Endodermal cell (in vitro differentiated cells): ENCODE results near the gene NCAPG. TPM values are rescaled to one million over a fixed set of nuclear protein-coding genes. Genes with fewer than 3 reads are reported as not detected.

Experiments
- DNase-seq: peaks from one replicate; pipeline ENCODE4 v3.0.0-alpha.2; 2017
- H3K27ac ChIP-seq: 2 replicates; pipeline ENCODE4 v1.5.1; 2013; ENCODE audit warnings: mild to moderate bottlenecking, low read depth, low read length, moderate library complexity
- H3K27me3 ChIP-seq: 2 replicates; pipeline ENCODE4 v1.6.1; 2013; ENCODE audit warnings: mild to moderate bottlenecking, low read length, moderate library complexity; ENCODE audit not compliant: insufficient read depth, control insufficient read depth, poor library complexity, severe bottlenecking
- H3K36me3 ChIP-seq: 2 replicates; pipeline ENCODE4 v1.7.0; 2013; ENCODE audit warnings: mild to moderate bottlenecking, low read length, moderate library complexity; ENCODE audit not compliant: control insufficient read depth, insufficient read depth
- H3K4me1 ChIP-seq: one replicate; pipeline ENCODE4 v1.7.0; 2013; ENCODE audit warnings: low read length; ENCODE audit not compliant: control insufficient read depth, insufficient read depth
- H3K4me3 ChIP-seq: 2 replicates; pipeline ENCODE4 v1.5.1; 2013; ENCODE audit warnings: mild to moderate bottlenecking, low read length, moderate library complexity
- H3K9ac ChIP-seq: 2 replicates; pipeline ENCODE4 v1.6.1; 2013; ENCODE audit warnings: mild to moderate bottlenecking, low read length, moderate library complexity; ENCODE audit not compliant: poor library complexity, severe bottlenecking; ENCODE audit errors: extremely low read depth
- H3K9me3 ChIP-seq: 2 replicates; pipeline ENCODE4 v1.6.1; 2013; ENCODE audit warnings: mild to moderate bottlenecking, low read length, moderate library complexity; ENCODE audit not compliant: control insufficient read depth
- H3K27ac Mint-ChIP-seq: 2 replicates; pipeline ENCODE4 v1.8.0; 2020; ENCODE audit warnings: mixed read lengths
- H3K27me3 Mint-ChIP-seq: 2 replicates; pipeline ENCODE4 v1.8.0; 2021; ENCODE audit warnings: mild to moderate bottlenecking, mixed read lengths; ENCODE audit not compliant: insufficient read depth
- H3K36me3 Mint-ChIP-seq: 2 replicates; pipeline ENCODE4 v1.8.0; 2020; ENCODE audit warnings: low read depth, mixed read lengths
- H3K4me1 Mint-ChIP-seq: 2 replicates; pipeline ENCODE4 v1.8.0; 2020; ENCODE audit warnings: mixed read lengths
- H3K4me3 Mint-ChIP-seq: 2 replicates; pipeline ENCODE4 v1.8.0; 2020; ENCODE audit warnings: mild to moderate bottlenecking, moderate library complexity, mixed read lengths
- H3K9me3 Mint-ChIP-seq: 2 replicates; pipeline ENCODE4 v1.8.0; 2020; ENCODE audit warnings: mild to moderate bottlenecking, mixed read lengths
- CTCF ChIP-seq: fragments of 200-600 bp; sonication (generic); conservative IDR thresholded peaks from 2 replicates; pipeline ENCODE4 v1.5.0; 2021; ENCODE audit warnings: antibody characterized with exemption, mild to moderate bottlenecking
- WGBS, 2 experiments: methylation state at CpG; one replicate each; pipeline versions ENCODE4 v1.1.5 to v1.1.7; 2013; ENCODE audit warnings: missing lambda C conversion rate in 2 of 2, mixed read lengths in 1 of 2; ENCODE audit not compliant: insufficient coverage in 1 of 2, insufficient read length in 1 of 2; 5-methylcytosine and 5-hydroxymethylcytosine counted together
- total RNA-seq, 2 donors: library from RNA; stranded (reverse); fragmentation: NEBNext Ultra II Directional in 1 of 2; extraction: Animal tissue kit (Norgen Biotek cat#: 25700) in 1 of 2; gene quantifications; 2 replicates in 1 of 2; 3 replicates in 1 of 2; pipeline ENCODE4 v1.2.1, GENCODE V29; 2021

Gene NCAPG
- total RNA-seq, 2 donors from 2014 or later, result 37.5 to 47.4 TPM

GRCh38 chr4:17867276-17867675 is 56.5 kb downstream of the NCAPG start:
- H3K36me3 ChIP-seq, result no peaks in the 10 kb centered on the region
- H3K27me3 ChIP-seq, result no peaks in the 10 kb centered on the region
- peaks cover 23% of the 10 kb centered on the region for H3K9me3 Mint-ChIP-seq
- no peak overlapping the region for H3K27ac Mint-ChIP-seq
- no peak overlapping the region for H3K4me3 ChIP-seq
- no peak overlapping the region for H3K9ac ChIP-seq
- H3K27ac ChIP-seq, result no peak overlapping the region
- no peaks in the 10 kb centered on the region for H3K27me3 Mint-ChIP-seq
- H3K9me3 ChIP-seq, result peaks cover 18% of the 10 kb centered on the region
- no peaks in the 10 kb centered on the region for H3K4me1 ChIP-seq
- peaks cover 5% of the 10 kb centered on the region for H3K4me1 Mint-ChIP-seq
- peaks cover 13% of the 10 kb centered on the region for H3K36me3 Mint-ChIP-seq
- no peak overlapping the region for H3K4me3 Mint-ChIP-seq
- no peak for TF ChIP-seq CTCF
- WGBS, 2 experiments, result 95 to 100% methylated on average over 1 to 3 of the region's 3 CpGs
- no peak for DNase-seq

- no peaks in the 10 kb centered on the region for H3K9me3 ChIP-seq
- H3K27ac ChIP-seq, result no peak overlapping the region
- no peaks in the 10 kb centered on the region for H3K36me3 ChIP-seq
- peaks cover 5% of the 10 kb centered on the region for H3K4me1 Mint-ChIP-seq
- no peaks in the 10 kb centered on the region for H3K27me3 Mint-ChIP-seq
- no peaks in the 10 kb centered on the region for H3K27me3 ChIP-seq
- no peak overlapping the region for H3K4me3 ChIP-seq
- no peak overlapping the region for H3K9ac ChIP-seq
- H3K36me3 Mint-ChIP-seq, result no peaks in the 10 kb centered on the region
- no peak for TF ChIP-seq CTCF
- H3K4me3 Mint-ChIP-seq, result no peak overlapping the region
- H3K9me3 Mint-ChIP-seq, result peaks cover 2% of the 10 kb centered on the region
- DNase-seq, result no peak
- no peak overlapping the region for H3K27ac Mint-ChIP-seq
- 91% methylated on average over 2 of the region's 2 CpGs for WGBS, 2 experiments
- no peaks in the 10 kb centered on the region for H3K4me1 ChIP-seq
Measured at GRCh38 chr4:17869327-17869726, 58.5 kb downstream of the NCAPG start.

DNA sequence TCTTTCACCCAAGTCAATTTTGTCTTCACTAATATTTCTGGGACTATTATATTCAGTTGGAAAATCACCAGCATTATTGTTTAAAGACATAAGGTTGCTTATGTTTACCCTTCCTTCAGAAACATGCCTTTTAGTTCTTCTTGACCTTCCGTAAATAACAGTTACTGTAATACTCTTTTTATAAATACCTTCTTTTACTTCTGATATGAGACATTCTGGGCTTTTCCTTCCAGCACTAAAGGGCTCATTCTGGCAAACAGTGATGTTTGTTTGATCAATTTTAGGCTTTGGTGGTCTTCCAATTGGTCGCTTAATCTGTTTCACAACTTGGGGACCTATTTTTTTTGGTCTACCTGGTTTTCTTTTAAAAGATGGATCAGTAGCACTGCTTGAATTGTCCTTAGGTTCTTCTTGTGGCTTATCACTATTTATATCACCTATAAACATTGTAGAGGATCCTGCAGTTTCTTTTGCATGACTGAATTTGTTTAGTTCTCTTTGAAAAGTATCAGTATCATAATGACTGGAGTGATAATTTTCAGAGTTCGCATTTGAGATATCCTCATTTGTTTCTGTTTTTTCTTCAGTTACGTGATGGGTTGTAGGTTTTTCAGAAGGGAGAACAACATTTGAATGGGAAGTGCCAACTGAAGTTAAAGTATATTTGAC is 64.8 kb downstream of the NCAPG start:
- H3K36me3 Mint-ChIP-seq, result peaks cover 12% of the 10 kb centered on the region
- Histone ChIP-seq H3K36me3 (no peaks in the 10 kb centered on the region), H3K4me3 (no peak overlapping the region), H3K4me1 (no peaks in the 10 kb centered on the region), H3K27ac (no peak overlapping the region), H3K27me3 (no peaks in the 10 kb centered on the region), H3K9me3 (no peaks in the 10 kb centered on the region), H3K9ac (no peak overlapping the region)
- TF ChIP-seq CTCF, result no peak
- no peak overlapping the region for H3K27ac Mint-ChIP-seq
- H3K4me3 Mint-ChIP-seq, result no peak overlapping the region
- DNase-seq, result no peak
- WGBS, 2 experiments, result 95 to 100% methylated on average over 1 to 4 of the region's 4 CpGs
- H3K4me1 Mint-ChIP-seq, result no peaks in the 10 kb centered on the region
- H3K27me3 Mint-ChIP-seq, result no peaks in the 10 kb centered on the region
- no peaks in the 10 kb centered on the region for H3K9me3 Mint-ChIP-seq
